Gastroesophageal sphincter (tissue), 4 donors: ENCODE data around the gene BEND5. TPM values are rescaled to one million over a fixed set of nuclear protein-coding genes. Genes with fewer than 3 reads are reported as not detected.

ENCODE experiments used
- ATAC-seq: fragments of 150-250 bp; one replicate; pipeline ENCODE4 v1.9.1; 2016; ENCODE audit warnings: mild to moderate bottlenecking, moderate library complexity
- H3K27ac ChIP-seq, 4 donors: fragments of 200-600 bp; sonication (generic) in 3 of 4; 1 replicate in 3 of 4; 2 replicates in 1 of 4; pipeline ENCODE4 v1.5.1; 2016 to 2019
- H3K27me3 ChIP-seq: fragments of 200-600 bp; sonication (generic); one replicate; pipeline ENCODE4 v1.5.1; 2019
- H3K36me3 ChIP-seq, 2 donors: fragments of 200-600 bp; sonication (generic); one replicate each; pipeline ENCODE4 v1.5.1; 2019; ENCODE audit warnings: control low read depth in 1 of 2
- H3K4me1 ChIP-seq, 3 donors: fragments of 200-600 bp; sonication (generic); 1 replicate in 2 of 3; 2 replicates in 1 of 3; pipeline ENCODE4 v1.5.1; 2016 to 2019; ENCODE audit warnings: control low read depth in 2 of 3
- H3K4me3 ChIP-seq, 2 donors: fragments of 200-600 bp; sonication (generic); one replicate each; pipeline ENCODE4 v1.5.1; 2019; ENCODE audit warnings: mild to moderate bottlenecking in 1 of 2, moderate library complexity in 1 of 2
- H3K9me3 ChIP-seq, 3 donors: fragments of 200-600 bp; sonication (generic); one replicate each; pipeline ENCODE4 v1.5.1; 2017 to 2019; ENCODE audit warnings: control low read depth in 2 of 3
- CTCF ChIP-seq, 4 experiments: fragments of 200-600 bp in 2 of 4; fragments of 450-650 bp in 2 of 4; sonication (generic) in 1 of 4; IDR thresholded peaks; one replicate each; pipeline ENCODE4 v1.5.1; 2017 to 2019; ENCODE audit warnings: antibody characterized with exemption in 4 of 4, mild to moderate bottlenecking in 2 of 4, moderate library complexity in 2 of 4
- EP300 ChIP-seq: sonication (generic); formaldehyde crosslinking; IDR thresholded peaks from one replicate; pipeline ENCODE4 v1.6.1; 2017; ENCODE audit warnings: antibody characterized with exemption, mild to moderate bottlenecking
- POLR2A ChIP-seq, 2 donors: fragments of 450-650 bp; IDR thresholded peaks; one replicate each; pipeline ENCODE4 v1.6.1; 2017; ENCODE audit warnings: antibody characterized with exemption in 2 of 2, mild to moderate bottlenecking in 2 of 2, moderate library complexity in 1 of 2
- POLR2AphosphoS5 ChIP-seq: sonication (generic); formaldehyde crosslinking; IDR thresholded peaks from one replicate; pipeline ENCODE4 v1.6.1; 2017; ENCODE audit warnings: antibody characterized with exemption
- WGBS, 2 donors: methylation state at CpG; one replicate each; pipeline ENCODE4 v1.1.5; 2018; ENCODE audit warnings: low coverage in 1 of 2; 5-methylcytosine and 5-hydroxymethylcytosine counted together
- total RNA-seq, 4 donors: library from RNA; depleted of rRNA; stranded (reverse); fragments of >200 nt; gene quantifications; one replicate each; pipeline ENCODE4 v1.1.0, GENCODE V29; 2016

BEND5 gene
- total RNA-seq, 4 donors from 2014 or later: 2.6 to 10.4 (median 5.9) TPM

GRCh38 chr1:48680411-48681035, 96.2 kb downstream of the BEND5 start:
- Histone ChIP-seq H3K4me3 (no peak overlapping the region), H3K36me3 (no peaks in the 10 kb centered on the region), H3K27ac (no peak overlapping the region), H3K4me1 (peaks cover 0 to 14% (median 0%) of the 10 kb centered on the region in 3 donors), H3K27me3 (no peaks in the 10 kb centered on the region), H3K9me3 (no peaks in the 10 kb centered on the region)
- TF ChIP-seq POLR2A (IDR thresholded peaks at IDR 0.05) (no peak), EP300 (no peak), CTCF (IDR thresholded peaks at IDR 0.05) (no peak), POLR2AphosphoS5 (no peak)
- WGBS, 2 donors: 84% methylated on average over 10 of the region's 10 CpGs; no CpG with 5 or more reads in 1 of the 2 donors
- no peak for ATAC-seq

GRCh38 chr1:48679859-48680258, 96.8 kb downstream of the BEND5 start:
- Histone ChIP-seq H3K9me3 (no peaks in the 10 kb centered on the region), H3K27me3 (no peaks in the 10 kb centered on the region), H3K4me3 (no peak overlapping the region), H3K4me1 (peaks cover 0 to 14% (median 0%) of the 10 kb centered on the region in 3 donors), H3K27ac (no peak overlapping the region), H3K36me3 (no peaks in the 10 kb centered on the region)
- 69 to 91% methylated on average over 2 to 5 of the region's 6 CpGs for WGBS, 2 donors
- TF ChIP-seq EP300 (no peak), POLR2AphosphoS5 (no peak), POLR2A (IDR thresholded peaks at IDR 0.05) (no peak), CTCF (IDR thresholded peaks at IDR 0.05) (no peak)
- no peak for ATAC-seq

- no peak for TF ChIP-seq EP300
- no peak for TF ChIP-seq CTCF (IDR thresholded peaks at IDR 0.05)
- no peak for TF ChIP-seq POLR2A (IDR thresholded peaks at IDR 0.05)
- TF ChIP-seq POLR2AphosphoS5: no peak
- peaks cover 0 to 11% (median 0%) of the 10 kb centered on the region in 3 donors for H3K4me1 ChIP-seq
- WGBS, 2 donors: 96% methylated on average over 3 of the region's 3 CpGs; no CpG with 5 or more reads in 1 of the 2 donors
These were observed 97.8 kb downstream of the BEND5 start for GRCh38 chr1:48678710-48679505.

More at GRCh38 chr1:48678710-48679505, 97.8 kb downstream of the BEND5 start:
- no peaks in the 10 kb centered on the region for H3K9me3 ChIP-seq
- no peaks in the 10 kb centered on the region for H3K36me3 ChIP-seq
- H3K27ac ChIP-seq: no peak overlapping the region
- no peak for ATAC-seq
- no peak overlapping the region for H3K4me3 ChIP-seq
- H3K27me3 ChIP-seq: no peaks in the 10 kb centered on the region
